ENCODE measurements around the gene CSTA. TPM values are rescaled to one million over a fixed set of nuclear protein-coding genes. Genes with fewer than 3 reads are reported as not detected.

CSTA gene
- total and polyA plus RNA-seq, 2 of the 13 experiments (the other 11 are each of a cell fraction or from before 2014, with no cell fraction given), result 3.9 to 11.0 TPM

GRCh38 chr3:122389197-122389596 is 64.1 kb downstream of the CSTA start:
- H3K9me3 ChIP-seq (ENCODE audit: low read length), result no peaks in the 10 kb centered on the region
- H3K9ac ChIP-seq (ENCODE audit: insufficient read depth, low read depth, low read length), result no peak overlapping the region
- H3K27ac ChIP-seq (ENCODE audit: extremely low read length, insufficient read depth, low read length), result no peak overlapping the region
- peaks cover 91% of the 10 kb centered on the region for H3K79me2 ChIP-seq (ENCODE audit: insufficient read depth, low read length)
- peak overlapping the region; percentile 25; the same call in 1 of the 2 replicates for H3K4me2 ChIP-seq (ENCODE audit: low read depth, low read length)
- ChIA-PET POLR2A (no interaction called here), CTCF (ENCODE audit: low intra/inter-chr PET ratio, low total read pairs) (no interaction called here)
- no peaks in the 10 kb centered on the region; a peak in 1 of 5 replicates for H3K27me3 ChIP-seq (ENCODE audit: control insufficient read depth in 1 of 2, insufficient read depth in 2 of 2, low read length in 2 of 2)
- no peak overlapping the region for H3K4me3 ChIP-seq (replicated peaks in 1 of 3; ENCODE audit: insufficient read depth in 1 of 3, low read depth in 2 of 3, low read length in 3 of 3)
- H4K20me1 ChIP-seq (ENCODE audit: insufficient read depth, low read length), result 0 out of 2 replicates have a peak, but pooled peaks cover 7% of the 10 kb centered on the region
- TF ChIP-seq ONECUT2 (CRISPR knock-in tag; IDR thresholded peaks at IDR 0.05) (no peak), ARHGAP35 (CRISPR knock-in tag; IDR thresholded peaks at IDR 0.05; ENCODE audit: borderline replicate concordance) (no peak), ZNF652 (CRISPR knock-in tag; IDR thresholded peaks at IDR 0.05; ENCODE audit: borderline replicate concordance, low read depth) (no peak), E2F1 (CRISPR knock-in tag; IDR thresholded peaks at IDR 0.05) (no peak), DZIP1 (CRISPR knock-in tag; IDR thresholded peaks at IDR 0.05) (no peak), ZIK1 (CRISPR knock-in tag; IDR thresholded peaks at IDR 0.05; ENCODE audit: borderline replicate concordance, low read depth) (no peak), ZNF687 (CRISPR knock-in tag; IDR thresholded peaks at IDR 0.05) (no peak), EHMT2 (IDR thresholded peaks at IDR 0.05; ENCODE audit: borderline replicate concordance, low read depth, low read length) (no peak)
- H3K4me1 ChIP-seq (ENCODE audit: insufficient read depth, low read length), result peaks cover 89% of the 10 kb centered on the region
- DNase-seq (ENCODE audit: low spot score) (no peak), FAIRE-seq (no peak), ATAC-seq (no peak)
- H3K36me3 ChIP-seq (replicated peaks in 1 of 2; ENCODE audit: control insufficient read depth in 1 of 2, insufficient read depth in 2 of 2, low read length in 2 of 2), result peaks cover 0 to 9% of the 10 kb centered on the region in 2 experiments; a peak in 2 of 5 replicates
- no peak overlapping the region for H2AFZ ChIP-seq (ENCODE audit: low read length)
- no TSS peak for BruUV-seq (replicated peaks)
- in situ Hi-C loops (cut with HindIII; ENCODE audit: extremely low pct_ligation_motif_present, low pct_unique_long_range_greater_than_20kb), result no loop called here
- intact Hi-C loops (cut with micrococcal nuclease; ENCODE audit: unreplicated experiment), result loop anchor here (10.0 kb wide), 1 partner anchor 844 kb away; the partner anchor contains the start of gene POLQ

Measured in HepG2 (cell line).